Right atrium auricular region (tissue), 2 donors: Measurements from ENCODE around the gene CEP63. TPM values are rescaled to one million over a fixed set of nuclear protein-coding genes. Genes with fewer than 3 reads are reported as not detected.

Experiments used
- DNase-seq: peaks from one replicate; pipeline ENCODE4 v3.0.0-alpha.2; 2019; ENCODE audit warnings: low spot score
- H3K27ac ChIP-seq, 2 donors: fragments of 200-600 bp; sonication (generic); 1 replicate in 1 of 2; 2 replicates in 1 of 2; pipeline ENCODE4 v1.5.1; 2016 to 2019
- H3K27me3 ChIP-seq, 2 donors: fragments of 200-600 bp; sonication (generic); one replicate each; pipeline versions ENCODE4 v1.5.1 to v1.6.0; 2017 to 2019
- H3K36me3 ChIP-seq: fragments of 200-600 bp; sonication (generic); one replicate; pipeline ENCODE4 v1.5.1; 2016
- H3K4me1 ChIP-seq, 2 donors: fragments of 200-600 bp; sonication (generic); one replicate each; pipeline versions ENCODE4 v1.5.1 to v1.6.0; 2017 to 2019
- H3K4me3 ChIP-seq, 2 donors: fragments of 200-600 bp; sonication (generic); 1 replicate in 1 of 2; 2 replicates in 1 of 2; pipeline ENCODE4 v1.5.1; 2017 to 2019; ENCODE audit warnings: mild to moderate bottlenecking in 1 of 2, moderate library complexity in 1 of 2
- H3K9me3 ChIP-seq, 2 donors: fragments of 200-600 bp; sonication (generic); one replicate each; pipeline ENCODE4 v1.5.1; 2019
- CTCF ChIP-seq, 2 donors: fragments of 200-600 bp; sonication (generic); IDR thresholded peaks; one replicate each; pipeline ENCODE4 v1.5.1; 2019; ENCODE audit warnings: antibody characterized with exemption in 2 of 2
- total RNA-seq, 2 donors: library from RNA; depleted of rRNA; stranded (reverse); fragments of >200 nt; gene quantifications; one replicate each; pipeline ENCODE4 v1.1.0, GENCODE V29; 2016

CEP63 gene
- total RNA-seq, 2 donors from 2014 or later = 16.1 to 27.8 TPM

GRCh38 chr3:134527538-134528186 lies 41.8 kb downstream of the CEP63 start:
- DNase-seq = no peak

DNA sequence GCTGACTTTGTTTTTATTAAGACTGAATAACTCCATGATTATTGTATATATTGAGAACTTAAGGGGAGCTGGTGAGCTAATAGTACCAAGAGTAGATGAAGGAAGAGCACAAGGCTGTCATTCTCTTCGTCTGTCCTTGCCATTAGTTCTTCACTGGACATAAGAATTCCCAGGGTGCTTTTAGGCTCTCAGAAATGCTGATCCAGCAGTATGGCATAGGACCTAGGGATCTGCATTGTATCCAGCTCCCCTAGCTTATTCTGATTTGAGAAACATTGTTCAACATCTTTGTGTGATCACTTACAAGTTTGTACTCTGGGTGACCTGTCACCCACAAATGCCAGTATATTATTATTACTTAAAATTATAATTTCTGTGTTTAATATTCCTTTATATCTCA lies 47.6 kb downstream of the CEP63 start:
- H3K4me1 ChIP-seq = no peaks in the 10 kb centered on the region
- H3K27me3 ChIP-seq = no peaks in the 10 kb centered on the region
- no peak overlapping the region for H3K27ac ChIP-seq
- no peak for TF ChIP-seq CTCF (IDR thresholded peaks at IDR 0.05)
- DNase-seq = no peak
- H3K9me3 ChIP-seq = no peaks in the 10 kb centered on the region
- H3K4me3 ChIP-seq = no peak overlapping the region
- H3K36me3 ChIP-seq = peaks cover 19% of the 10 kb centered on the region

More at GRCh38 chr3:134527538-134528186, 41.8 kb downstream of the CEP63 start:
- no peak for TF ChIP-seq CTCF (IDR thresholded peaks at IDR 0.05)
- Histone ChIP-seq H3K36me3 (peaks cover under 1% of the 10 kb centered on the region), H3K4me1 (peaks cover 0 to 4% of the 10 kb centered on the region in 2 donors), H3K9me3 (peaks cover 4 to 32% of the 10 kb centered on the region in 2 donors), H3K27ac (no peak overlapping the region), H3K27me3 (no peaks in the 10 kb centered on the region), H3K4me3 (no peak overlapping the region)

DNA sequence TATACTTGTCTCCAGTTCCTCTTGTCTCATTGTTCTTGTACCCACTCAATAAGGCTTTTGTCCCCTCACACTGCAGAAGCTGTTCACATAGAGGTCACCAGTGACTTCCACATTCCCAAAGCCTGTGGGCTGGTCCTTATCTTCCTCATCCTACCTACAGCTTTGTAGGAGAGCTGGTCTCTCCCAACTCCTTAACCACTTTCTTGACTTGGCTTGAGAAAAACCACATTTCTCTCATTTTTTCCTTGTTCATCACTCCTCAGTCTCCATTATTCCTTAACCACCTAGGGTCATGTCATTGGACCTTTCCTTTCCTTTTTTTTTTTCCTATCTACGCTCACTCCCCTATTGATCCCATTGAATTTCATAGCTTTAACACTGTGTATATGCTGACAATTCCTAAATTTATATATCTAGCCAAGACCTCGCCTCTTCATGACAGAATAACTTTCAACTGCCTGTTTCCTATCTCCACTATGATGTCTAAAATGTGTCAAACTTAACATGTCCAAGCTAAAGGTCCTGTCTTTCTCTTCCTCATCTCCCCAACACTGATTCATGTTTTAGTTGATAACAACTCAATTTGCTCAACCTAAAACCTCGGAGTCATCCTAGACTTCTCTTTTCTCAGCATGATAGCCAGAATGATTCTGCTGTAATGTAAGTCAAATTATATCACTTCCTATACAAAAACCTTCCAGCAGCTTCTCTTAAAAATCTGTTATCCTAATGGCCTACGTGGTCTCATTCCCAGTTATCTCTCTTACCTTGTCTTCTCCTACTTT lies 49.5 kb downstream of the CEP63 start:
- H3K27ac ChIP-seq = no peak overlapping the region
- no peak overlapping the region for H3K4me3 ChIP-seq
- H3K27me3 ChIP-seq = no peaks in the 10 kb centered on the region
- H3K9me3 ChIP-seq = no peaks in the 10 kb centered on the region
- no peak for TF ChIP-seq CTCF (IDR thresholded peaks at IDR 0.05)
- no peaks in the 10 kb centered on the region for H3K4me1 ChIP-seq
- no peak for DNase-seq
- peaks cover 19% of the 10 kb centered on the region for H3K36me3 ChIP-seq

DNA sequence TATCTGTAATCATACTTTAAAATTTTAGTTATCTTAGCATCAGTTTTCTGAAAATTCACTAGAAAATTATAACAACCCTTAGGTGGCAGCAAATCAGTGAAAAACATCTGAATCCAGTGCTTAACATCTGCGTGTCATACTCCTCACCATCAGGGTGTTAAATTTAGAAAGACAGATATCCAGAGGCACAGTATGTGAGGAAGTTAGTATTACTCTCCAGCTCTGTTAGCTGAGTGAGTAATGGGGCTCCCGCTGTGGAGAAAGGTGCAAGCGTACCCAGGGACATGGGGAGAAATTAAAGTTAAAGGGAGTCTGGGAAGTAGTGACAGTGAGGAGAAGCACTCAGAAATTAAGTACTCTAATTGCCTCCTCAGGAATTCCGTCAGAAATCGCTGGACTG lies 50.9 kb downstream of the CEP63 start:
- Histone ChIP-seq H3K9me3 (no peaks in the 10 kb centered on the region), H3K27ac (peak overlapping the region in 1 of 2 donors; percentile 15), H3K27me3 (no peaks in the 10 kb centered on the region), H3K36me3 (peaks cover 19% of the 10 kb centered on the region), H3K4me1 (no peaks in the 10 kb centered on the region), H3K4me3 (no peak overlapping the region)
- DNase-seq = no peak
- no peak for TF ChIP-seq CTCF (IDR thresholded peaks at IDR 0.05)

DNA sequence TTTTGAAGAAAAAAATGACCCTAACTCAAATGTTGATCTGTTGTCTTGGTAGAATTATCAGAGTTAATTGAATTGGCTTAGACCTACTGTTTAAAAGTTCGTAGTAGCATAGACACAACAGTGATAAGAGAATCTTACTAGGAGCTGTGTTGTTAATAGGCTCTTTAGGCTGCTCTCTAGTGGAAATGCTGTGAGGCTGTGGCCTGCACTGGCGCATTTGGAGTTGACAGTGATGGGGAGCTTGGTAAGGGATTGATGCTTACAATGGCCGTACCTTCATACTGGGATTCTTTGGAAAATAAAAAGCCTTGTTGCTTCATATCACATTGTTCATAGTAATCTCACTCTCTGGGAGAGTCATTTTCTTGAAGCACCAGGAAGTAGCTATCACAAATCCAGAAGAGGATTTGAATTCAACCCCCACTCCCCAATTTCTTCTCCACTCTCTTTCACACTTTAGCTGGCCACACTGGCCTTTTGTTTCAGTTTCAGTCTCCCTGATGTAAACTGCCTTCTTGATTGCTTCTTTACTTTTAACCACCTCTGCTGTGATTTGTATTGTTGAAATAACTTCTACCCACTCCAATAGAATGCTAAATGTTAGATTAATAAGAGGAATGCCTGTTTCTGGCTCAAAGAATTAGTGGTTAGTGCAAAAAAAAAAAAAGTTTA lies 56.6 kb downstream of the CEP63 start:
- TF ChIP-seq CTCF (IDR thresholded peaks at IDR 0.05) = no peak
- H3K27me3 ChIP-seq = no peaks in the 10 kb centered on the region
- no peaks in the 10 kb centered on the region for H3K9me3 ChIP-seq
- H3K4me1 ChIP-seq = no peaks in the 10 kb centered on the region
- no peak overlapping the region for H3K4me3 ChIP-seq
- DNase-seq = no peak
- peaks cover 13% of the 10 kb centered on the region for H3K36me3 ChIP-seq
- no peak overlapping the region for H3K27ac ChIP-seq
